WTC11 (cell line): Measurements from ENCODE around the gene ARID4B. TPM values are rescaled to one million over a fixed set of nuclear protein-coding genes. Genes with fewer than 3 reads are reported as not detected.
"Not testable (repeated sequence)": the region's sequence is repeated elsewhere in the genome, so short reads cannot be mapped to it uniquely, and the experiment has no call there.

Experiments
- ATAC-seq: fragments of 200-7000 bp; cut with Tn5 transposase; 2 replicates; pipeline ENCODE4 v1.10.0; 2021; ENCODE audit warnings: mild to moderate bottlenecking, moderate library complexity
- CTCF ChIA-PET: fragments of 300-600 bp; sonication (Branson Sonifier 250); formaldehyde crosslinking; loops from one replicate; lab custom pipeline; 2021; ENCODE audit warnings: antibody characterized with exemption; lab: Charles Lee
- POLR2A ChIA-PET: fragments of 350-600 bp; sonication (Branson Sonifier 250); formaldehyde crosslinking; loops from one replicate; lab custom pipeline; 2021; ENCODE audit warnings: antibody characterized with exemption; lab: Charles Lee
- DNase-seq: peaks from one replicate; pipeline ENCODE4 v3.0.0; 2021; ENCODE audit warnings: low spot score
- H3K27ac Mint-ChIP-seq: 2 replicates; pipeline ENCODE4 v1.8.0; 2021; ENCODE audit warnings: mixed read lengths
- H3K27me3 Mint-ChIP-seq: 2 replicates; pipeline ENCODE4 v1.8.0; 2021; ENCODE audit warnings: low read depth, mild to moderate bottlenecking, moderate library complexity, mixed read lengths
- H3K36me3 Mint-ChIP-seq: 2 replicates; pipeline ENCODE4 v1.8.0; 2021; ENCODE audit warnings: mixed read lengths
- H3K4me1 Mint-ChIP-seq: 2 replicates; pipeline ENCODE4 v1.8.0; 2022; ENCODE audit warnings: mixed read lengths
- H3K4me3 Mint-ChIP-seq: 2 replicates; pipeline ENCODE4 v1.8.0; 2021; ENCODE audit warnings: mild to moderate bottlenecking, moderate library complexity, mixed read lengths
- H3K9me3 Mint-ChIP-seq: 2 replicates; pipeline ENCODE4 v1.8.0; 2021; ENCODE audit warnings: mixed read lengths
- ATF1 ChIP-seq: sonication (generic); formaldehyde crosslinking; IDR thresholded peaks from 2 replicates; pipeline ENCODE4 v1.8.1; 2023; ENCODE audit warnings: mild to moderate bottlenecking, moderate library complexity, missing genetic modification reagents
- FOXK1 ChIP-seq: sonication (generic); formaldehyde crosslinking; IDR thresholded peaks from 2 replicates; pipeline ENCODE4 v1.8.0; 2022; ENCODE audit warnings: mild to moderate bottlenecking, moderate library complexity, missing genetic modification reagents
- GTF2I ChIP-seq: fragments of 250-450 bp; sonication (Bioruptor Pico); conservative IDR thresholded peaks from 2 replicates; pipeline ENCODE4 v1.4.0; 2021; ENCODE audit warnings: mild to moderate bottlenecking
- HMGA2 ChIP-seq: fragments of 250-450 bp; sonication (Bioruptor Pico); IDR thresholded peaks from 2 replicates; pipeline ENCODE4 v1.4.0; 2021; ENCODE audit warnings: mild to moderate bottlenecking, moderate library complexity
- MXD4 ChIP-seq: fragments of 250-450 bp; sonication (Bioruptor Pico); IDR thresholded peaks from 2 replicates; pipeline ENCODE4 v1.8.0; 2021; ENCODE audit warnings: mild to moderate bottlenecking, moderate library complexity, borderline replicate concordance
- MYBL2 ChIP-seq: sonication (generic); formaldehyde crosslinking; IDR thresholded peaks from 2 replicates; pipeline ENCODE4 v1.8.1; 2023; ENCODE audit warnings: mild to moderate bottlenecking, moderate library complexity, missing genetic modification reagents
- NFE2L1 ChIP-seq: sonication (generic); formaldehyde crosslinking; IDR thresholded peaks from 2 replicates; pipeline ENCODE4 v1.8.1; 2023; ENCODE audit warnings: missing genetic modification reagents
- NR1H2 ChIP-seq: sonication (generic); formaldehyde crosslinking; IDR thresholded peaks from 2 replicates; pipeline ENCODE4 v1.9.0; 2021; ENCODE audit warnings: mild to moderate bottlenecking, moderate library complexity, missing genetic modification reagents
- NR2C2 ChIP-seq: sonication (generic); formaldehyde crosslinking; IDR thresholded peaks from 2 replicates; pipeline ENCODE4 v1.8.0; 2022; ENCODE audit warnings: mild to moderate bottlenecking, missing genetic modification reagents
- NR3C1 ChIP-seq: sonication (generic); formaldehyde crosslinking; conservative IDR thresholded peaks from 2 replicates; pipeline ENCODE4 v1.8.1; 2023; ENCODE audit warnings: low read depth, mild to moderate bottlenecking, missing genetic modification reagents
- RORB ChIP-seq: fragments of 250-450 bp; sonication (Bioruptor Pico); IDR thresholded peaks from 2 replicates; pipeline ENCODE4 v1.9.0; 2021; ENCODE audit warnings: mild to moderate bottlenecking
- SMAD3 ChIP-seq: sonication (generic); formaldehyde crosslinking; IDR thresholded peaks from 2 replicates; pipeline ENCODE4 v1.8.0; 2022; ENCODE audit warnings: missing genetic modification reagents, mild to moderate bottlenecking, borderline replicate concordance
- ZNF232 ChIP-seq: sonication (generic); formaldehyde crosslinking; IDR thresholded peaks from 2 replicates; pipeline ENCODE4 v1.8.0; 2022; ENCODE audit warnings: mild to moderate bottlenecking, missing genetic modification reagents
- ZNF263 ChIP-seq: sonication (generic); formaldehyde crosslinking; IDR thresholded peaks from 2 replicates; pipeline ENCODE4 v1.8.1; 2022; ENCODE audit warnings: low read depth, mild to moderate bottlenecking, moderate library complexity, missing genetic modification reagents
- ZNF423 ChIP-seq: fragments of 250-450 bp; sonication (Bioruptor Pico); IDR thresholded peaks from 2 replicates; pipeline ENCODE4 v2.1.2; 2022; ENCODE audit warnings: mild to moderate bottlenecking, moderate library complexity
- total RNA-seq: library from RNA; stranded (reverse); gene quantifications from 3 replicates; pipeline ENCODE4 v1.2.3, GENCODE V29; 2021
- TF ChIP-seq, protein P1 (sequence below): fragments of 250-450 bp; sonication (Bioruptor Pico); IDR thresholded peaks from 2 replicates; pipeline ENCODE4 v1.9.0; 2021; ENCODE audit warnings: mild to moderate bottlenecking
- TF ChIP-seq, protein P2 (sequence below): sonication (generic); formaldehyde crosslinking; IDR thresholded peaks from 2 replicates; pipeline ENCODE4 v1.8.1; 2023; ENCODE audit warnings: mild to moderate bottlenecking, missing genetic modification reagents, moderate library complexity
- TF ChIP-seq, protein P3 (sequence below): sonication (generic); formaldehyde crosslinking; conservative IDR thresholded peaks from 2 replicates; pipeline ENCODE4 v1.8.1; 2022; ENCODE audit warnings: mild to moderate bottlenecking, missing genetic modification reagents
- TF ChIP-seq, protein P4 (sequence below): sonication (generic); formaldehyde crosslinking; IDR thresholded peaks from 2 replicates; pipeline ENCODE4 v1.8.0; 2023; ENCODE audit warnings: missing genetic modification reagents
- TF ChIP-seq, protein P5 (sequence below): fragments of 250-450 bp; sonication (Bioruptor Pico); IDR thresholded peaks from 2 replicates; pipeline ENCODE4 v1.9.0; 2021; ENCODE audit warnings: mild to moderate bottlenecking, borderline replicate concordance

ARID4B gene
- total RNA-seq, 1 experiment from 2014 or later: 35.7 TPM

DNA sequence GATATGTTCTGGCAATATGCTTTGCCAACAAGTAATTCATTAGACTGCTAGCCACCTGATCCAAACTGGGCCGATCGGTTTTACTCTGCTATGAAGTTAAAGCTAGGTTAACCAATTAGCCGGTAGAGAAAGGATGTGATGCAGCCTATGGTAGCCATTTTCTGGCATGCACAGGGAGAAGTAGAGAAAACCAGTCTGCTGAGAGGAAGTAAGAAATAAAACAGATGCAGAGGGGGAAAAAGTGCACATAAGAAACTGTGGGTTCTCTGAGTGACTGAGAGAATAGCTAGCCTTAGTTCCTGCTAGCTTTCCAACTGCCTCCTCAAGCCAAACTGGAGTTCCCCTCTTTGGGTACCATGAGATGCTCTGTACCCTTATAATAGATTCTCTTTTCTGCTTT, 52.8 kb downstream of the ARID4B start:
- TF ChIP-seq MXD4 (CRISPR knock-in tag) (no peak), SMAD3 (CRISPR knock-in tag) (no peak)
- TF ChIP-seq, protein P1, sequence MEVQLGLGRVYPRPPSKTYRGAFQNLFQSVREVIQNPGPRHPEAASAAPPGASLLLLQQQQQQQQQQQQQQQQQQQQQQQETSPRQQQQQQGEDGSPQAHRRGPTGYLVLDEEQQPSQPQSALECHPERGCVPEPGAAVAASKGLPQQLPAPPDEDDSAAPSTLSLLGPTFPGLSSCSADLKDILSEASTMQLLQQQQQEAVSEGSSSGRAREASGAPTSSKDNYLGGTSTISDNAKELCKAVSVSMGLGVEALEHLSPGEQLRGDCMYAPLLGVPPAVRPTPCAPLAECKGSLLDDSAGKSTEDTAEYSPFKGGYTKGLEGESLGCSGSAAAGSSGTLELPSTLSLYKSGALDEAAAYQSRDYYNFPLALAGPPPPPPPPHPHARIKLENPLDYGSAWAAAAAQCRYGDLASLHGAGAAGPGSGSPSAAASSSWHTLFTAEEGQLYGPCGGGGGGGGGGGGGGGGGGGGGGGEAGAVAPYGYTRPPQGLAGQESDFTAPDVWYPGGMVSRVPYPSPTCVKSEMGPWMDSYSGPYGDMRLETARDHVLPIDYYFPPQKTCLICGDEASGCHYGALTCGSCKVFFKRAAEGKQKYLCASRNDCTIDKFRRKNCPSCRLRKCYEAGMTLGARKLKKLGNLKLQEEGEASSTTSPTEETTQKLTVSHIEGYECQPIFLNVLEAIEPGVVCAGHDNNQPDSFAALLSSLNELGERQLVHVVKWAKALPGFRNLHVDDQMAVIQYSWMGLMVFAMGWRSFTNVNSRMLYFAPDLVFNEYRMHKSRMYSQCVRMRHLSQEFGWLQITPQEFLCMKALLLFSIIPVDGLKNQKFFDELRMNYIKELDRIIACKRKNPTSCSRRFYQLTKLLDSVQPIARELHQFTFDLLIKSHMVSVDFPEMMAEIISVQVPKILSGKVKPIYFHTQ (CRISPR knock-in tag): no peak
- TF ChIP-seq, protein P2, sequence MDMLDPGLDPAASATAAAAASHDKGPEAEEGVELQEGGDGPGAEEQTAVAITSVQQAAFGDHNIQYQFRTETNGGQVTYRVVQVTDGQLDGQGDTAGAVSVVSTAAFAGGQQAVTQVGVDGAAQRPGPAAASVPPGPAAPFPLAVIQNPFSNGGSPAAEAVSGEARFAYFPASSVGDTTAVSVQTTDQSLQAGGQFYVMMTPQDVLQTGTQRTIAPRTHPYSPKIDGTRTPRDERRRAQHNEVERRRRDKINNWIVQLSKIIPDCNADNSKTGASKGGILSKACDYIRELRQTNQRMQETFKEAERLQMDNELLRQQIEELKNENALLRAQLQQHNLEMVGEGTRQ (CRISPR knock-in tag): no peak
- CTCF ChIA-PET: interaction anchor here (0.7 to 1.3 kb wide), 3 partner anchors 16 to 1256 kb away, joined by 4 to 5 read pairs (median 5); no protein-coding TSS in a partner anchor
- peaks cover 49% of the 10 kb centered on the region for H3K4me1 Mint-ChIP-seq
- POLR2A ChIA-PET: interaction anchor here (0.7 kb wide), 1 partner anchor 157 kb away, joined by 3 read pairs; no protein-coding TSS in a partner anchor
- H3K36me3 Mint-ChIP-seq: no peaks in the 10 kb centered on the region
- no peak overlapping the region for H3K4me3 Mint-ChIP-seq
- H3K9me3 Mint-ChIP-seq: peaks cover 4% of the 10 kb centered on the region; the same call in 1 of the 2 replicates
- no peaks in the 10 kb centered on the region for H3K27me3 Mint-ChIP-seq
- H3K27ac Mint-ChIP-seq: peak overlapping the region; percentile 81
- DNase-seq: no peak
- ATAC-seq: no peak

DNA sequence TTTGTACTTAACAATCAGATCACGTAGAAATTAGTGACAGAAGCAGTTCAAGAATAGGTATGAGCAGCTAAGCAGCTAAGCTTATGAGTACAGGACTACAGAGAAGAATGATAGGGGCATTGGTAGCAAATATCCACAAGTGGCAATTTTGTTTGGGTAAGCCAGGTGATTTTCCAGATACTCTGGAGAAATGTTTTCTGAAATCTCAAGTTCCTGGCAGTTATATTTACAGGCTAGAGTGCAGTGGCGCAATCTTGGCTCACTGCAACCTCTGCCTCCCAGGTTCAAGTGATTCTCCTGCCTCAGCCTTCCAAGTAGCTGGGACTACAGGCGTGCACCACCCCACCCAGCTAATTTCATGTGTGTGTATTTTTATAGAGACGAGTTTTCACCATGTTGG, 55.1 kb downstream of the ARID4B start:
- peaks cover 6% of the 10 kb centered on the region; the same call in 1 of the 2 replicates for H3K9me3 Mint-ChIP-seq
- POLR2A ChIA-PET: no interaction called here
- ATAC-seq: no peak

DNA sequence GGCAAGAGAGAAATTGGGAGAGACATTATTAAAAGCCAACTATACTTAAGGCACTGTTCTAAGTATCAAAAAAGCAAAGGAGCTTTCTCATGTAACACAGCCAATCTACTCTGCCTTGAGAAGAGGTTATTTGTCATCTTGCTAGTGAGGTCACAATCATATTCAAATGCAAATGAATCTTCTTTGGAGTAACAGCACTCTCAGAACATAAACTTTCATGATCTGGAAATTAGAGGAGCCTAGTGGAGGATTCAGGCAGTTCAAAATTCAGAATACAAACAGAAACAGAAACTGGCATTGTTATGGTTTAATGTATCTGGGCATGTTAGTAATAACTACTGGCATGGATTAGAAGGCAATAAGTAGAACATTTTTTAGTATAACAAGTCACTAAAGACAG, 57.4 kb downstream of the ARID4B start:
- H3K27ac Mint-ChIP-seq: peak overlapping the region; percentile 88

More for the DNA sequence above, 55.1 kb downstream of the ARID4B start:
- DNase-seq: no peak
- CTCF ChIA-PET: interaction anchor here (1.1 kb wide), 1 partner anchor 144 kb away, joined by 3 read pairs; no protein-coding TSS in a partner anchor
- no peaks in the 10 kb centered on the region for H3K36me3 Mint-ChIP-seq
- H3K4me3 Mint-ChIP-seq: no peak overlapping the region
- no peak for TF ChIP-seq HMGA2
- no peak for TF ChIP-seq ATF1
- TF ChIP-seq NFE2L1 (CRISPR knock-in tag): no peak
- TF ChIP-seq NR1H2: no peak
- no peaks in the 10 kb centered on the region for H3K27me3 Mint-ChIP-seq
- H3K4me1 Mint-ChIP-seq: peaks cover 31% of the 10 kb centered on the region
- H3K27ac Mint-ChIP-seq: peak overlapping the region; percentile 68; the same call in 1 of the 2 replicates

DNA sequence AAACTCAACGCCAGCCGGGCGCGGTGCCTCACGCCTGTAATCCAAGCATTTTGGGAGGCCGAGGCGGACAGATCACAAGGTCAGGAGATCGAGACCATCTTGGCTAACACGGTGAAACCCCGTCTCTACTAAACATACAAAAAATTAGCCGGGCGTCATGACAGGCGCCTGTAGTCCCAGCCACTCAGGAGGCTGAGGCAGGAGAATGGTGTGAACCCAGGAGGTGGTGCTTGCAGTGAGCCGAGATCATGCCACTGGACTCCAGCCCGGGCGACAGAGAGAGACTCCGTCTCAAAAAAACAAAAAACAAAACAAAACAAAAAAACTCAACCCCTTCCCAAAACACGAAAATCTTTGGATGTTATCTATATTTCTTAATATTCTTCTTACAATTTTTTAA, 58.0 kb downstream of the ARID4B start:
- H3K27me3 Mint-ChIP-seq, POLR2A ChIA-PET: not testable (repeated sequence)

More for the DNA sequence above, 57.4 kb downstream of the ARID4B start:
- TF ChIP-seq RORB (CRISPR knock-in tag) (no peak), FOXK1 (CRISPR knock-in tag) (no peak), ZNF263 (CRISPR knock-in tag) (no peak), ZNF423 (CRISPR knock-in tag) (no peak), ZNF232 (CRISPR knock-in tag) (no peak), MYBL2 (CRISPR knock-in tag) (no peak), NR2C2 (CRISPR knock-in tag) (no peak), GTF2I (no peak), NR3C1 (CRISPR knock-in tag) (no peak)
- TF ChIP-seq, protein P3, sequence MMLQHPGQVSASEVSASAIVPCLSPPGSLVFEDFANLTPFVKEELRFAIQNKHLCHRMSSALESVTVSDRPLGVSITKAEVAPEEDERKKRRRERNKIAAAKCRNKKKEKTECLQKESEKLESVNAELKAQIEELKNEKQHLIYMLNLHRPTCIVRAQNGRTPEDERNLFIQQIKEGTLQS (CRISPR knock-in tag): no peak
- TF ChIP-seq, protein P4, sequence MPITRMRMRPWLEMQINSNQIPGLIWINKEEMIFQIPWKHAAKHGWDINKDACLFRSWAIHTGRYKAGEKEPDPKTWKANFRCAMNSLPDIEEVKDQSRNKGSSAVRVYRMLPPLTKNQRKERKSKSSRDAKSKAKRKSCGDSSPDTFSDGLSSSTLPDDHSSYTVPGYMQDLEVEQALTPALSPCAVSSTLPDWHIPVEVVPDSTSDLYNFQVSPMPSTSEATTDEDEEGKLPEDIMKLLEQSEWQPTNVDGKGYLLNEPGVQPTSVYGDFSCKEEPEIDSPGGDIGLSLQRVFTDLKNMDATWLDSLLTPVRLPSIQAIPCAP (CRISPR knock-in tag): no peak
- TF ChIP-seq, protein P5, sequence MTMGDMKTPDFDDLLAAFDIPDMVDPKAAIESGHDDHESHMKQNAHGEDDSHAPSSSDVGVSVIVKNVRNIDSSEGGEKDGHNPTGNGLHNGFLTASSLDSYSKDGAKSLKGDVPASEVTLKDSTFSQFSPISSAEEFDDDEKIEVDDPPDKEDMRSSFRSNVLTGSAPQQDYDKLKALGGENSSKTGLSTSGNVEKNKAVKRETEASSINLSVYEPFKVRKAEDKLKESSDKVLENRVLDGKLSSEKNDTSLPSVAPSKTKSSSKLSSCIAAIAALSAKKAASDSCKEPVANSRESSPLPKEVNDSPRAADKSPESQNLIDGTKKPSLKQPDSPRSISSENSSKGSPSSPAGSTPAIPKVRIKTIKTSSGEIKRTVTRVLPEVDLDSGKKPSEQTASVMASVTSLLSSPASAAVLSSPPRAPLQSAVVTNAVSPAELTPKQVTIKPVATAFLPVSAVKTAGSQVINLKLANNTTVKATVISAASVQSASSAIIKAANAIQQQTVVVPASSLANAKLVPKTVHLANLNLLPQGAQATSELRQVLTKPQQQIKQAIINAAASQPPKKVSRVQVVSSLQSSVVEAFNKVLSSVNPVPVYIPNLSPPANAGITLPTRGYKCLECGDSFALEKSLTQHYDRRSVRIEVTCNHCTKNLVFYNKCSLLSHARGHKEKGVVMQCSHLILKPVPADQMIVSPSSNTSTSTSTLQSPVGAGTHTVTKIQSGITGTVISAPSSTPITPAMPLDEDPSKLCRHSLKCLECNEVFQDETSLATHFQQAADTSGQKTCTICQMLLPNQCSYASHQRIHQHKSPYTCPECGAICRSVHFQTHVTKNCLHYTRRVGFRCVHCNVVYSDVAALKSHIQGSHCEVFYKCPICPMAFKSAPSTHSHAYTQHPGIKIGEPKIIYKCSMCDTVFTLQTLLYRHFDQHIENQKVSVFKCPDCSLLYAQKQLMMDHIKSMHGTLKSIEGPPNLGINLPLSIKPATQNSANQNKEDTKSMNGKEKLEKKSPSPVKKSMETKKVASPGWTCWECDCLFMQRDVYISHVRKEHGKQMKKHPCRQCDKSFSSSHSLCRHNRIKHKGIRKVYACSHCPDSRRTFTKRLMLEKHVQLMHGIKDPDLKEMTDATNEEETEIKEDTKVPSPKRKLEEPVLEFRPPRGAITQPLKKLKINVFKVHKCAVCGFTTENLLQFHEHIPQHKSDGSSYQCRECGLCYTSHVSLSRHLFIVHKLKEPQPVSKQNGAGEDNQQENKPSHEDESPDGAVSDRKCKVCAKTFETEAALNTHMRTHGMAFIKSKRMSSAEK: no peak
- ATAC-seq (peak; percentile 81), DNase-seq (no peak)
- Mint-ChIP-seq H3K36me3 (no peaks in the 10 kb centered on the region), H3K27me3 (no peaks in the 10 kb centered on the region), H3K4me3 (peak overlapping the region; percentile 1; the same call in 1 of the 2 replicates), H3K9me3 (0 out of 2 replicates have a peak, but pooled peaks cover 3% of the 10 kb centered on the region), H3K4me1 (peaks cover 35% of the 10 kb centered on the region)
- CTCF ChIA-PET: interaction anchor here (0.6 to 0.9 kb wide), 2 partner anchors 17 to 327 kb away, joined by 3 to 5 read pairs; no protein-coding TSS in a partner anchor
- POLR2A ChIA-PET: no interaction called here

More for the DNA sequence above, 58.0 kb downstream of the ARID4B start:
- DNase-seq, H3K4me3 Mint-ChIP-seq, ATAC-seq, H3K36me3 Mint-ChIP-seq, H3K9me3 Mint-ChIP-seq: not testable (repeated sequence)
- H3K4me1 Mint-ChIP-seq: peaks cover 30% of the 10 kb centered on the region
- H3K27ac Mint-ChIP-seq: peak overlapping the region; percentile 88
- CTCF ChIA-PET: interaction anchor here (0.9 kb wide), 1 partner anchor 17 kb away, joined by 5 read pairs; no protein-coding TSS in a partner anchor
